HL-60 (cell line): ENCODE results near the gene IPCEF1.

Experiments used
- DNase-seq, 2 experiments: peaks; one replicate each; pipeline ENCODE4 v3.0.0-alpha.2; 2010 to 2020; ENCODE audit warnings: low read depth in 1 of 2, low spot score in 1 of 2
- H3K27ac ChIP-seq: fragments of 250-450 bp; sonication (Bioruptor Pico); replicated peaks from 2 replicates; pipeline ENCODE4 v1.5.1; 2020; ENCODE audit warnings: mild to moderate bottlenecking, moderate library complexity
- H3K27me3 ChIP-seq: fragments of 250-450 bp; sonication (Bioruptor Pico); 2 replicates; pipeline ENCODE4 v1.5.1; 2021; ENCODE audit warnings: mild to moderate bottlenecking, moderate library complexity; ENCODE audit not compliant: insufficient read depth, poor library complexity, severe bottlenecking
- H3K4me3 ChIP-seq: replicated peaks from 2 replicates; pipeline ENCODE4 v1.5.1; 2011; ENCODE audit warnings: mild to moderate bottlenecking, control low read depth, low read length; ENCODE audit not compliant: insufficient read depth
- CTCF ChIP-seq: IDR thresholded peaks from one replicate; pipeline ENCODE4 v1.5.1; 2011; ENCODE audit warnings: low read length, control low read depth, inconsistent platforms; ENCODE audit not compliant: insufficient read depth
- GABPA ChIP-seq: IDR thresholded peaks from 2 replicates; pipeline ENCODE4 v1.6.1; 2012; ENCODE audit warnings: low read depth
- POLR2AphosphoS5 ChIP-seq: IDR thresholded peaks from 2 replicates; pipeline ENCODE4 v1.6.1; 2012; ENCODE audit warnings: low read depth
- REST ChIP-seq: IDR thresholded peaks from 2 replicates; pipeline ENCODE4 v1.6.1; 2012; ENCODE audit warnings: low read depth; ENCODE audit not compliant: insufficient replicate concordance
- SPI1 ChIP-seq: IDR thresholded peaks from 2 replicates; pipeline ENCODE4 v1.6.1; 2012; ENCODE audit warnings: low read depth, mild to moderate bottlenecking, borderline replicate concordance

The IPCEF1 gene

GRCh38 chr6:154395316-154395715 is 38.7 kb upstream of the IPCEF1 start:
- no peak overlapping the region for H3K4me3 ChIP-seq
- TF ChIP-seq CTCF (no peak), GABPA (no peak), REST (no peak), POLR2AphosphoS5 (no peak), SPI1 (no peak)
- no peak overlapping the region for H3K27ac ChIP-seq
- H3K27me3 ChIP-seq: no peaks in the 10 kb centered on the region
- no peak for DNase-seq

- TF ChIP-seq POLR2AphosphoS5 (no peak), GABPA (no peak), REST (no peak), SPI1 (no peak), CTCF (no peak)
- no peak for DNase-seq
- H3K4me3 ChIP-seq: no peak overlapping the region
- H3K27ac ChIP-seq: no peak overlapping the region
- no peaks in the 10 kb centered on the region for H3K27me3 ChIP-seq
Observed at GRCh38 chr6:154394571-154394970, 38.0 kb upstream of the IPCEF1 start.

GRCh38 chr6:154390034-154390433 is 33.4 kb upstream of the IPCEF1 start:
- Histone ChIP-seq H3K4me3 (no peak overlapping the region), H3K27ac (no peak overlapping the region), H3K27me3 (no peaks in the 10 kb centered on the region)
- no peak for DNase-seq
- TF ChIP-seq REST: no peak
- TF ChIP-seq SPI1: no peak
- no peak for TF ChIP-seq GABPA
- TF ChIP-seq POLR2AphosphoS5: no peak
- no peak for TF ChIP-seq CTCF
